IMR-90 (cell line): Measurements from ENCODE around the gene GRIK3. TPM values are rescaled to one million over a fixed set of nuclear protein-coding genes. Genes with fewer than 3 reads are reported as not detected.

Experiments used
- ATAC-seq: fragments of 200-7000 bp; cut with Tn5 transposase; 2 replicates; pipeline ENCODE4 v1.9.1; 2020; ENCODE audit warnings: low read depth, mild to moderate bottlenecking, moderate library complexity
- BruUV-seq: library from RNA; stranded (reverse); fragments of 400-500 nt; replicated peaks from 2 replicates; lab custom pipeline; 2021; lab: Mats Ljungman, UMichigan
- CTCF ChIA-PET: fragments of 300-600 bp; formaldehyde crosslinking; extraction: SDS; loops from one replicate; lab custom pipeline; 2021; ENCODE audit warnings: antibody characterized with exemption; lab: Yijun Ruan, JAX
- POLR2A ChIA-PET: fragments of 300-600 bp; sonication (Branson Sonifier 250); formaldehyde crosslinking; loops from one replicate; lab custom pipeline; 2022; ENCODE audit warnings: antibody characterized with exemption; ENCODE audit not compliant: unreplicated experiment; lab: Charles Lee
- DNase-seq: peaks from one replicate; pipeline ENCODE4 v3.0.0; 2013
- H2AFZ ChIP-seq: replicated peaks from 2 replicates; pipeline ENCODE3; 2013; ENCODE audit warnings: low read length, mild to moderate bottlenecking; ENCODE audit not compliant: poor library complexity
- H2AK5ac ChIP-seq: 2 replicates; pipeline ENCODE4 v1.6.1; 2013; ENCODE audit warnings: low read depth, low read length, inconsistent platforms
- H2AK9ac ChIP-seq: replicated peaks from 2 replicates; pipeline ENCODE3; 2013; ENCODE audit warnings: mild to moderate bottlenecking, low read depth, low read length, moderate library complexity; ENCODE audit not compliant: poor library complexity
- H2BK120ac ChIP-seq: 2 replicates; pipeline ENCODE4 v1.6.1; 2013; ENCODE audit warnings: low read depth, low read length, inconsistent platforms
- H2BK15ac ChIP-seq: 3 replicates; pipeline ENCODE4 v1.6.1; 2013; ENCODE audit warnings: low read depth, low read length, inconsistent platforms
- H2BK20ac ChIP-seq: 2 replicates; pipeline ENCODE4 v1.6.1; 2013; ENCODE audit warnings: low read depth, mild to moderate bottlenecking, inconsistent platforms, low read length, moderate library complexity
- H2BK5ac ChIP-seq: 2 replicates; pipeline ENCODE4 v1.6.1; 2013; ENCODE audit warnings: mild to moderate bottlenecking, low read depth, low read length, inconsistent platforms; ENCODE audit not compliant: poor library complexity, severe bottlenecking
- H3K14ac ChIP-seq: replicated peaks from 2 replicates; pipeline ENCODE4 v1.6.1; 2013; ENCODE audit warnings: low read depth, low read length, inconsistent platforms
- H3K18ac ChIP-seq: 2 replicates; pipeline ENCODE4 v1.6.1; 2013; ENCODE audit warnings: low read depth, low read length, control low read depth
- H3K23ac ChIP-seq: 2 replicates; pipeline ENCODE4 v1.6.1; 2013; ENCODE audit warnings: low read depth, low read length, inconsistent platforms
- H3K27ac ChIP-seq: 2 replicates; pipeline ENCODE4 v1.5.1; 2013; ENCODE audit warnings: mild to moderate bottlenecking, control low read depth, low read length; ENCODE audit not compliant: insufficient read depth
- H3K27me3 ChIP-seq: 2 replicates; pipeline ENCODE4 v1.6.1; 2013; ENCODE audit warnings: low read length; ENCODE audit not compliant: control insufficient read depth, insufficient read depth
- H3K36me3 ChIP-seq: 2 replicates; pipeline ENCODE4 v1.6.1; 2013; ENCODE audit warnings: low read length, mixed read lengths; ENCODE audit not compliant: control insufficient read depth, insufficient read depth
- H3K4ac ChIP-seq: 2 replicates; pipeline ENCODE4 v1.6.1; 2013; ENCODE audit warnings: low read depth, low read length, inconsistent platforms
- H3K4me1 ChIP-seq: 2 replicates; pipeline ENCODE4 v1.6.1; 2013; ENCODE audit warnings: low read length, mixed read lengths; ENCODE audit not compliant: control insufficient read depth, insufficient read depth
- H3K4me2 ChIP-seq: 2 replicates; pipeline ENCODE4 v1.6.1; 2013; ENCODE audit warnings: low read depth, mild to moderate bottlenecking, control low read depth, low read length, moderate library complexity
- H3K4me3 ChIP-seq: 2 replicates; pipeline ENCODE4 v1.5.1; 2013; ENCODE audit warnings: low read depth, mild to moderate bottlenecking, control low read depth, low read length, moderate library complexity; ENCODE audit not compliant: insufficient read depth
- H3K56ac ChIP-seq: 2 replicates; pipeline ENCODE4 v1.6.1; 2013; ENCODE audit warnings: low read length, inconsistent platforms; ENCODE audit not compliant: insufficient read depth; ENCODE audit errors: extremely low read depth
- H3K79me1 ChIP-seq, 2 experiments: 2 replicates each; pipeline ENCODE4 v1.6.1; 2013; ENCODE audit warnings: low read length in 2 of 2, inconsistent platforms in 1 of 2, low read depth in 1 of 2
- H3K9ac ChIP-seq: 2 replicates; pipeline ENCODE4 v1.6.1; 2013; ENCODE audit warnings: low read depth, low read length, control low read depth
- H3K9me1 ChIP-seq: 2 replicates; pipeline ENCODE4 v1.6.1; 2013; ENCODE audit warnings: low read length, inconsistent platforms; ENCODE audit not compliant: insufficient read depth
- H3K9me3 ChIP-seq: 2 replicates; pipeline ENCODE4 v1.6.1; 2013; ENCODE audit warnings: low read length; ENCODE audit not compliant: control insufficient read depth, insufficient read depth
- H4K20me1 ChIP-seq: 2 replicates; pipeline ENCODE4 v1.6.1; 2013; ENCODE audit warnings: low read length, inconsistent platforms; ENCODE audit not compliant: insufficient read depth
- H4K5ac ChIP-seq: 2 replicates; pipeline ENCODE4 v1.6.1; 2013; ENCODE audit warnings: mild to moderate bottlenecking, low read depth, low read length, control low read depth
- H4K8ac ChIP-seq, 2 experiments: 2 replicates each; pipeline ENCODE4 v1.6.1; 2013; ENCODE audit warnings: low read depth in 2 of 2, low read length in 2 of 2, control low read depth in 1 of 2, inconsistent platforms in 1 of 2
- H4K91ac ChIP-seq: 2 replicates; pipeline ENCODE4 v1.6.1; 2013; ENCODE audit warnings: low read depth, low read length, inconsistent platforms; ENCODE audit not compliant: insufficient read depth
- CTCF ChIP-seq: conservative IDR thresholded peaks from 2 replicates; pipeline ENCODE4 v1.5.1; 2012; ENCODE audit warnings: mild to moderate bottlenecking, low read depth, low read length, improper control_type of control experiment
- WGBS, 2 experiments: methylation state at CpG; one replicate each; pipeline versions ENCODE4 v1.1.5 to v1.1.7; 2013; ENCODE audit warnings: missing lambda C conversion rate in 2 of 2; ENCODE audit not compliant: insufficient read length in 1 of 2; ENCODE audit errors: extremely low coverage in 2 of 2; 5-methylcytosine and 5-hydroxymethylcytosine counted together
- dilution Hi-C: fragments of 300-500 bp; cut with HindIII; formaldehyde crosslinking; loops from one replicate; pipeline ENCODE4 v1.14.3; 2018; ENCODE audit warnings: low sequenced_read_pairs; ENCODE audit not compliant: unreplicated experiment
- in situ Hi-C: fragments of 300-500 bp; cut with MboI; formaldehyde crosslinking; loops from 3 replicates; pipeline ENCODE4 v1.14.3; 2019; ENCODE audit warnings: low sequenced_read_pairs, inconsistent platforms, mixed read lengths
- intact Hi-C: fragments of 100-400 bp; cut with micrococcal nuclease; formaldehyde crosslinking; loops from 2 replicates; pipeline ENCODE4 v1.10.0; 2022
- polyA plus RNA-seq, 3 experiments: library from polyadenylated mRNA; depleted of rRNA; stranded (reverse); fragments of >200 nt; gene quantifications; 2 replicates each; pipeline ENCODE4 v1.2.3, GENCODE V29; 2012; ENCODE audit warnings: low replicate concordance in 1 of 3
- total RNA-seq: library from RNA; depleted of rRNA; stranded (reverse); fragments of >200 nt; gene quantifications from 2 replicates; pipeline ENCODE4 v1.2.3, GENCODE V29; 2012

The GRIK3 gene
- total and polyA plus RNA-seq, 2 of the 4 experiments (the other 2 are of a cell fraction): not detected

DNA sequence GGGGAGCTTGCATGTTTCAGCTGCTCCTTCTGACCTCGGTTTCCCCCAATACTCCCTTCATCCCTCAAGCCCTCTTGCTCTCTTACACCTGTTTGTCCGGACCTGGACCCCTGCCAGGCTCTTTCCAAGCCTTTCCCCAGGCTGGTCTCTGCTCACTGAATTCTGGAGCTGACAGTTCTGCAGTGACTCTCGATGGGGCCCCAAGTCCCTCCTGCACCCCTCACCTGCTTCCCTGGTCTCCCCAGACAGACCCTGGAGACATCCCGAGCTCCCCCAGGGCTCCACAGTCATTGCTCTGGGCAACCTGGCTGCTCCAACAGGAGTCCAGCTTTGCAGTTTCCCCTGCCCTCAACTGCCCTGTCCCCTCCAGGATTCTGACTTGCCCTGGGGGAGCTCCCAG, 198.6 kb downstream of the GRIK3 start:
- Histone ChIP-seq H3K18ac (no peak overlapping the region), H2AK9ac (no peak overlapping the region), H3K23ac (no peak overlapping the region), H3K9ac (no peak overlapping the region), H2BK120ac (no peak overlapping the region), H4K20me1 (no peaks in the 10 kb centered on the region), H4K8ac (no peak overlapping the region), H3K9me1 (no peaks in the 10 kb centered on the region), H3K14ac (no peak overlapping the region), H2BK5ac (no peak overlapping the region), H2BK15ac (no peak overlapping the region), H3K9me3 (no peaks in the 10 kb centered on the region), H3K4me2 (no peak overlapping the region), H3K56ac (no peak overlapping the region), H3K36me3 (no peaks in the 10 kb centered on the region), H3K4me1 (no peaks in the 10 kb centered on the region), H3K27me3 (no peaks in the 10 kb centered on the region), H3K4me3 (no peak overlapping the region), H2BK20ac (no peak overlapping the region), H2AFZ (no peak overlapping the region), H2AK5ac (no peak overlapping the region), H3K79me1 (no peaks in the 10 kb centered on the region), H3K4ac (no peak overlapping the region), H4K91ac (no peak overlapping the region), H4K5ac (no peak overlapping the region), H3K27ac (no peak overlapping the region)
- in situ Hi-C loops: no loop called here
- dilution Hi-C loops: no loop called here
- 20% methylated on average over 2 of the region's 4 CpGs; no CpG with 5 or more reads in 1 of the 2 experiments for WGBS, 2 experiments
- TF ChIP-seq CTCF: no peak
- CTCF ChIA-PET: no interaction called here
- DNase-seq (no peak), ATAC-seq (no peak)
- POLR2A ChIA-PET: no interaction called here
- intact Hi-C loops: no loop called here
- BruUV-seq: no TSS peak
